ENCODE results near the gene INO80D. TPM values are rescaled to one million over a fixed set of nuclear protein-coding genes. Genes with fewer than 3 reads are reported as not detected.
A peak's percentile ranks its signal among the peaks of the same experiment; 100 is the strongest.

Gene INO80D
- total and polyA plus RNA-seq, 2 experiments from 2014 or later: 17.5 to 37.4 TPM

GRCh38 chr2:206011795-206012194 is 74.2 kb downstream of the INO80D start:
- H3K27ac ChIP-seq (ENCODE audit: low read depth): 0 out of 2 replicates have a peak overlapping the region, but pooled peaks have one; percentile 72

More at GRCh38 chr2:206011795-206012194, 74.2 kb downstream of the INO80D start:
- no peaks in the 10 kb centered on the region for H3K4me1 Mint-ChIP-seq
- no peak overlapping the region for H3K4me3 Mint-ChIP-seq
- Histone ChIP-seq H3K4me3 (no peak overlapping the region), H4K20me1 (replicated peaks; ENCODE audit: insufficient read depth) (no peaks in the 10 kb centered on the region), H3K9me2 (ENCODE audit: insufficient read depth) (0 out of 2 replicates have a peak, but pooled peaks cover 4% of the 10 kb centered on the region), H3K36me3 (ENCODE audit: insufficient read depth) (peaks cover 43% of the 10 kb centered on the region), H3F3A (replicated peaks; ENCODE audit: low read depth) (0 out of 2 replicates have a peak, but pooled peaks cover 6% of the 10 kb centered on the region), H2AFZ (no peak overlapping the region), H3K27me3 (ENCODE audit: insufficient read depth) (no peaks in the 10 kb centered on the region), H3K79me2 (replicated peaks; ENCODE audit: insufficient read depth) (no peaks in the 10 kb centered on the region), H3K4me1 (ENCODE audit: insufficient read depth) (no peaks in the 10 kb centered on the region), H3K4me2 (no peak overlapping the region)
- no peak for TF ChIP-seq ZNF114 (CRISPR knock-in tag; IDR thresholded peaks at IDR 0.05)
- TF ChIP-seq CTCF (conservative IDR thresholded peaks at IDR 0.05; ENCODE audit: low read depth in 2 of 2): no peak
- no peak for TF ChIP-seq ZNF462 (CRISPR knock-in tag; IDR thresholded peaks at IDR 0.05)
- TF ChIP-seq ETS1 (IDR thresholded peaks at IDR 0.05): no peak
- TF ChIP-seq JUNB (IDR thresholded peaks at IDR 0.05; ENCODE audit: unreplicated experiment): no peak
- no peak for TF ChIP-seq EZH2phosphoT487 (IDR thresholded peaks at IDR 0.05; ENCODE audit: unreplicated experiment)
- TF ChIP-seq REST (IDR thresholded peaks at IDR 0.05; ENCODE audit: unreplicated experiment): no peak
- TF ChIP-seq ZNF331 (CRISPR knock-in tag; IDR thresholded peaks at IDR 0.05; ENCODE audit: low read depth): no peak
- no peak for TF ChIP-seq STAT1 (IDR thresholded peaks at IDR 0.05; ENCODE audit: unreplicated experiment)
- TF ChIP-seq EZH2 (IDR thresholded peaks at IDR 0.05; ENCODE audit: low read depth, unreplicated experiment): no peak
- TF ChIP-seq NANOG (IDR thresholded peaks at IDR 0.05; ENCODE audit: borderline replicate concordance): no peak
- no peak for TF ChIP-seq POLR2AphosphoS5 (IDR thresholded peaks at IDR 0.05; ENCODE audit: low read depth)
- no peak for TF ChIP-seq CREB1 (CRISPR knock-in tag; IDR thresholded peaks at IDR 0.05; ENCODE audit: low read depth)
- no peak for ATAC-seq
- peaks cover 11% of the 10 kb centered on the region for H3K27me3 Mint-ChIP-seq (ENCODE audit: insufficient read depth, low read depth, poor library complexity)
- DNase-seq (ENCODE audit: low spot score): no peak
- peaks cover 85% of the 10 kb centered on the region for H3K36me3 Mint-ChIP-seq (ENCODE audit: low read depth)
- peaks cover 25% of the 10 kb centered on the region for H3K9me3 Mint-ChIP-seq
- no peak overlapping the region for H3K27ac Mint-ChIP-seq

Measured in GM23338 (cell line).